Lower leg skin (tissue), 4 donors: ENCODE data around the gene ZFYVE19. TPM values are rescaled to one million over a fixed set of nuclear protein-coding genes. Genes with fewer than 3 reads are reported as not detected.

Source experiments
- DNase-seq, 2 donors: peaks; one replicate each; pipeline ENCODE4 v3.0.0-alpha.2; 2019; ENCODE audit warnings: low spot score in 2 of 2
- H3K4me3 ChIP-seq: fragments of 200-600 bp; sonication (generic); 2 replicates; pipeline ENCODE4 v1.5.1; 2017; ENCODE audit warnings: mild to moderate bottlenecking, low read depth; ENCODE audit not compliant: poor library complexity, severe bottlenecking
- CTCF ChIP-seq, 3 donors: fragments of 450-650 bp; IDR thresholded peaks; one replicate each; pipeline ENCODE4 v1.5.1; 2016; ENCODE audit warnings: antibody characterized with exemption in 3 of 3, mild to moderate bottlenecking in 3 of 3, moderate library complexity in 2 of 3
- POLR2A ChIP-seq, 2 donors: fragments of 450-650 bp; IDR thresholded peaks; one replicate each; pipeline ENCODE4 v1.6.1; 2016 to 2017; ENCODE audit warnings: antibody characterized with exemption in 2 of 2, mild to moderate bottlenecking in 1 of 2, moderate library complexity in 1 of 2
- WGBS, 2 donors: methylation state at CpG; one replicate each; pipeline ENCODE4 v1.1.5; 2018; 5-methylcytosine and 5-hydroxymethylcytosine counted together
- intact Hi-C: fragments of 100-400 bp; cut with DNase I; formaldehyde crosslinking; loops from one replicate; pipeline ENCODE4 v1.15.0; 2023; ENCODE audit warnings: low total_unique reads
- total RNA-seq, 4 donors: library from RNA; depleted of rRNA; stranded (reverse); fragments of >200 nt; gene quantifications; one replicate each; pipeline ENCODE4 v1.1.0, GENCODE V29; 2016

Gene ZFYVE19
- total RNA-seq, 4 donors from 2014 or later, result 30.9 to 65.7 (median 35.4) TPM

- WGBS, 2 donors, result 88 to 96% methylated on average over 12 of the region's 12 CpGs
- intact Hi-C loops, result no loop called here
- no peak for DNase-seq
- TF ChIP-seq CTCF (IDR thresholded peaks at IDR 0.05) (no peak), POLR2A (IDR thresholded peaks at IDR 0.05) (no peak)
- no peak overlapping the region for H3K4me3 ChIP-seq
Observed at GRCh38 chr15:40812721-40813425, 6.0 kb downstream of the ZFYVE19 start.

- DNase-seq, result no peak
- H3K4me3 ChIP-seq, result no peak overlapping the region
- 75 to 78% methylated on average over 4 of the region's 4 CpGs for WGBS, 2 donors
- TF ChIP-seq CTCF (IDR thresholded peaks at IDR 0.05), result no peak
- TF ChIP-seq POLR2A (IDR thresholded peaks at IDR 0.05), result no peak
- intact Hi-C loops, result no loop called here
Observed at GRCh38 chr15:40815042-40815698, 8.3 kb downstream of the ZFYVE19 start.

- TF ChIP-seq CTCF (IDR thresholded peaks at IDR 0.05), result no peak
- TF ChIP-seq POLR2A (IDR thresholded peaks at IDR 0.05), result no peak
- 89% methylated on average over 7 of the region's 7 CpGs for WGBS, 2 donors
- intact Hi-C loops, result no loop called here
- no peak overlapping the region for H3K4me3 ChIP-seq
- no peak for DNase-seq
Observed at GRCh38 chr15:40819048-40819447, 12.2 kb downstream of the ZFYVE19 start.

GRCh38 chr15:40821195-40821594, 14.3 kb downstream of the ZFYVE19 start:
- no peak for TF ChIP-seq CTCF (IDR thresholded peaks at IDR 0.05)
- no peak for TF ChIP-seq POLR2A (IDR thresholded peaks at IDR 0.05)
- WGBS, 2 donors, result 94 to 95% methylated on average over 2 of the region's 2 CpGs
- intact Hi-C loops, result no loop called here
- DNase-seq, result no peak
- H3K4me3 ChIP-seq, result no peak overlapping the region

GRCh38 chr15:40823572-40824343, 16.9 kb downstream of the ZFYVE19 start:
- intact Hi-C loops, result no loop called here
- WGBS, 2 donors, result 62 to 68% methylated on average over 1 of the region's 1 CpG
- TF ChIP-seq CTCF (IDR thresholded peaks at IDR 0.05) (no peak), POLR2A (IDR thresholded peaks at IDR 0.05) (no peak)
- no peak overlapping the region for H3K4me3 ChIP-seq
- no peak for DNase-seq
